ENCODE data around the gene MGST2.

DNA sequence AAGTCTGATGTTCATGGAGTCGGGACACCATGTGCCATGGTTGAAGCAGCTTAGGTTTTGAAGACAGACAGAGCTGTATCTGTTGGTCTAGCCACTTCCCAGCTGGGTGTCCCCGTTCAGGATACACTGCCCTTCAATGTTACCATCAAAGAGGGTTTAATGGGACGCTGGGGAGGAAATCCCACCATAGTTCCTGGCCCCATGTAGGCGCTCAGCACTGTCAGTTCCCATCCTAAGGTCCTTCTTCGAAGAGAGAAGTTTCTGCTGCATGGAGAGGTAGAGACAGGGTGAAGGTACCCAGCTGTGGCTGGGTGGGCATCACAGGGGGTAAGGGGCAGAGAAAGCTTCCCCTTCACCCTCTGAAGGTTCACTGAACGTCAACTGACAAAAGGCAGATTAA, 3.7 kb downstream of the MGST2 start:
- TF ChIP-seq, protein P1, sequence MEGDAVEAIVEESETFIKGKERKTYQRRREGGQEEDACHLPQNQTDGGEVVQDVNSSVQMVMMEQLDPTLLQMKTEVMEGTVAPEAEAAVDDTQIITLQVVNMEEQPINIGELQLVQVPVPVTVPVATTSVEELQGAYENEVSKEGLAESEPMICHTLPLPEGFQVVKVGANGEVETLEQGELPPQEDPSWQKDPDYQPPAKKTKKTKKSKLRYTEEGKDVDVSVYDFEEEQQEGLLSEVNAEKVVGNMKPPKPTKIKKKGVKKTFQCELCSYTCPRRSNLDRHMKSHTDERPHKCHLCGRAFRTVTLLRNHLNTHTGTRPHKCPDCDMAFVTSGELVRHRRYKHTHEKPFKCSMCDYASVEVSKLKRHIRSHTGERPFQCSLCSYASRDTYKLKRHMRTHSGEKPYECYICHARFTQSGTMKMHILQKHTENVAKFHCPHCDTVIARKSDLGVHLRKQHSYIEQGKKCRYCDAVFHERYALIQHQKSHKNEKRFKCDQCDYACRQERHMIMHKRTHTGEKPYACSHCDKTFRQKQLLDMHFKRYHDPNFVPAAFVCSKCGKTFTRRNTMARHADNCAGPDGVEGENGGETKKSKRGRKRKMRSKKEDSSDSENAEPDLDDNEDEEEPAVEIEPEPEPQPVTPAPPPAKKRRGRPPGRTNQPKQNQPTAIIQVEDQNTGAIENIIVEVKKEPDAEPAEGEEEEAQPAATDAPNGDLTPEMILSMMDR (IDR thresholded peaks at IDR 0.05; ENCODE audit: low read depth, low read length, poor library complexity, severe bottlenecking), result no peak
- TF ChIP-seq EZH2phosphoT487 (IDR thresholded peaks at IDR 0.05; ENCODE audit: borderline replicate concordance, low read length), result no peak

Data from DOHH2 (cell line).